ENCODE measurements around the gene RCL1.
"Not testable (repeated sequence)": the region's sequence is repeated elsewhere in the genome, so short reads cannot be mapped to it uniquely, and the experiment has no call there.

The RCL1 gene

DNA sequence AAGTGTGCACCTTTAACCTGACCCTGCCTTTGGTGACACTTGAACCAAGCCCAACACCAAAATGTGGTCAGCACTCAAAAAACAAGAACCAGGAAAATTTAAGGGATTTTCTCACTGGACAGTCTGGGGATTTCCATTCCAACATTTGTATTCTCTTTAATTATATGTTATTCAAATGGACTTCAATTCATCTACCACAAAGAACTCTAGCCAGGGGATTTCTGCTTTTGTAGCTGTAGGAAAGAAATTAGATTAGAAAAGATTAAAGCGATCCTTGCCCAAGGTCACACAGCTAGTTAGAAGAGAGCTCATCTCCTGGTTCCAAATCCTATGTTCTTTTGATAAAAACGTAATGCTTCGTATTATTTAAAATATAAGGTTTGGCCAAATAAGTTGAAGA, 97.5 kb downstream of the RCL1 start:
- no peak for DNase-seq

DNA sequence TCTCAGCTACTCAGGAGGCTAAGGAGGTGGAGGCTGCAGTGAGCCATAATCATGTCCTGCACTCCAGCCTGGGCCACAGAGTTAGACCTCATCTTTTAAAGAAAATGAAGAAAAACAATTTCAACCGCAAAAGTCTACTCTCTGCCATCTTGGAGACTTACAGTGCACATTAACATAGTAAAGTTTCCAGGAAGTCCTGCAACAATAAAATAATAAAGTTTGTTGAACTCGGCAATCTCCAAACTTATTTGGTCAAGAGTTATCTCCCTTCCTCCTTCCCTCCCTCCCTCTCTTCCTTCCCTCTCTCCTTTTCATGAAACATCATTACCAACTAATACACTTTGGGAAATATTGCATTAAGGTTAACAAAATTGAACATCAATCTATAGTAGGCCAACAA, 98.2 kb downstream of the RCL1 start:
- no peak for DNase-seq

DNA sequence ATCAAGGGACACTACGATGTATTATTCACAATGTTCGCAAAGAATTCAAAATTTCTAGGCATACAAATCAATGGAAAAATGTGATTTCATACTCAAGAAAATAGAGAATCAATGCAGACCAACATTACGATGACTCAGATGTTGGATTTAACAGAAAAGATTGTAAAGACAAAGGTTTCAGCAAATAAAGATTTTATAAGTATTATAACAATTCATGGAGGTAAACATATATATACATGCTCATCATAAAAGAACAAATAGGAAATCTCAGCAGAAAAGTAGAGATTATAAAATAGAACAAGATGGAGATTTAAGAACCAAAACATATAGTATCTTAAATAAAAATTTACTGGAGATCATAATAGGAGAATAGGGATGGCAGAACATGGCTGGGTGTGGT, 98.9 kb downstream of the RCL1 start:
- no peak for DNase-seq

DNA sequence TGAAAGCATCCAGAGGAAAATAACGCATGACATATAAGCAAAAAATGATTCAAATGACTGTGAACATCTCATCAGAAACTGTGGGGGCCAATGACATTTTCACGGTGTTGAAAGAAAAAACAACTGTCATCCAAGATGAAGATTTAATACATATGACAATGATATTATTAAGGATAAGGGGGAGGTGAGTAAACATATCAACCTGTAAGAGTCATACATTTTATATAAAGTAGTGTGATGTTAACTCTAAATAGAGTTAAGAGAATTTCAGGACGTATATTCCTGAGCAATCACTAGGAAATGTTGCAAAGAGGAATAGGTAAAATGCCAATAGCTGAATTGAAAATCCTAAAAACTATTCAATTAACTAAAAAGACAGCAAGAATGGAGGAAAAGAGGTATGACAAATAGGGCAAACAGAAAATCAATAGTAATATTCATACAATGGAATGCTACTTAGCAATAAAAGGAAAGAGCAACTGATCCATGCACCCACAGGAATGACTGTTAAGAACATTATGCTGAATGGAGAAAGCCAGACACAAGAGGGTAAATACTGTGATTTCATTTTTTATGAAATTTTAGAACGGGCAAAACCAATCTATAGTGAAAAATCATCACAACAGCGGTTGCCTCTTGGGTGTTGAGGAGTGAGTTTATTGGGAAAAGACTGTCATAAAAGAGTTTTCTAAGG, 99.9 kb downstream of the RCL1 start:
- no peak for DNase-seq

DNA sequence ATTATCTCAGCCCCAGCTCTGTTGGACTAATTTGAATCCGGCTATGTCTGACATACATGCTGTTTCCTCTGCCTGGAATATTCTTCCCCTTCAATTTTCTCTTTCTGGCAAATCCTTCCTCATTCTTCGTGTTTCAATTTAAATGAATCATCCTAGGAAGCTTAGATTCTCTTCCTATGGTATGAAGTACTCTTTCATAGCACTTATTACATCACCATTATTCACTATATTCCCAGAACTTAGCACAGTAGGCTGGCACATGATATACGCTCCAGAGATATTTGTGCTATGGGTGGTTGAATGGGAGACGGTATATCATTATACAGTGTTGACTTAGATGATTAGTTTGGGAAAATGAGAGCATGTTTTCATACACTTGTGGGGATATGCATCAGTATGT, 101.3 kb downstream of the RCL1 start:
- peak; percentile 16 for DNase-seq

DNA sequence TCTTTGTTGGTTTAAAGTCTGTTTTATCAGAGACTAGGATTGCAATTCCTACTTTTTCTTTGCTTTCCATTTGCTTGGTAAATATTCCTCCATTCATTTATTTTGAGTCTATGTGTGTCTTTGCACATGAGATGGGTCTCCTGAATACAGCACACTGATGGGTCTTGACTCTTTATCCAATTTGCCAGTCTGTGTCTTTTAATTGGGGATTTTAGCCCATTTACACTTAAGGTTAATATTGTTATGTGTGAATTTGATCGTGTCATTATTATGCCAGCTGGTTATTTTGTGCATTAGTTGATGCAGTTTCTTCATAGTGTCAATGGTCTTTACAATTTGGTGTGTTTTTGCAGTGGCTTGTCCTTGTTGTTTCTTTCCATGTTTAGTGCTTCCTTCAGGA, 107.1 kb downstream of the RCL1 start:
- not testable (repeated sequence) for DNase-seq

DNA sequence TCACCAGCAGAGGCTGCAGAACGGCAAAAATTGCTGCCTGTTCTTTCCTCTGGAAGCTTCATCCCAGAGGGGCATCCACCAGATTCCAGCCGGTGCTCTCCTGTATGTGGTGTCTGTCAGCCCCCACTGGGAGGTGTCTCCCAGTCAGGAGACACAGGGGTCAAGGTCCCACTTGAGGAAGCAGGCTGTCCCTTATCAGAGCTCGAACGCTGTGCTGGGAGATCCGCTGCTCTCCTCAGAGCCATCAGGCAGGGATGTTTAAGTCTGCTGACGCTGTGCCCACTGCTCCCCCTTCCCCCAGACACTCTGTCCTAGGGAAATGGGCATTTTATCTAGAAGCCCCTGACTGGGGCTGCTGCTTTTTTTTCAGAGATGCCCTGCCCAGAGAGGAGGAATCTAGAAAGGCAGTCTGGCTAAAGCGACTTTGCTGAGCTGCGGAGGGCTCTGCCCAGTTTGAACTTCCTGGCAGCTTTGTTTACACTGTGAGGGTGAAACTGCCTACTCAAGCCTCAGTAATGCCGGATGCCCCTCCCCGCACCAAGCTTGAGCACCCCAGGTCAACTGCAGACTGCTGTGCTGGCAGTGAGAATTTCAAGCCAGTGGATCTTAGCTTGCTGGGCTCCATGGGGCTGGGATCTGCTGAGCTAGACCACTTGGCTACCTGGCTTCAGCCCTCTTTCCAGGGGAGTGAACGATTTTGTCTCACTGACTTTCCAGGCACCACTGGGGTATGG, 108.8 kb downstream of the RCL1 start:
- not testable (repeated sequence) for DNase-seq

DNA sequence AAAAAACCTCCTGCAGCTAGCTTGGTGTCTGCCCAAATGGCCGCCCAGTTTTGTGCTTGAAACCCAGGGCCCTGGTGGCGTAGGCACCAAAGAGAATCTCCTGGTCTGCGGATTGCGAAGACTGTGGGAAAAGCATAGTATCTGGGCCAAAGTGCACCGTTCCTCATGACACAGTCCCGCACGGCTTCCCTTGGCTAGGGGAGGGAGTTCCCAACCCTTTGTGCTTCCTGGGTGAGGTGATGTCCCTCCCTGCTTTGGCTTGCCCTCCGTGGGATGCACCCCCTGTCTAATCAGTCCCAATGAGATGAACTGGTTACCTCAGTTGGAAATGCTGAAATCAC, 109.4 kb downstream of the RCL1 start:
- DNase-seq = no peak

DNA sequence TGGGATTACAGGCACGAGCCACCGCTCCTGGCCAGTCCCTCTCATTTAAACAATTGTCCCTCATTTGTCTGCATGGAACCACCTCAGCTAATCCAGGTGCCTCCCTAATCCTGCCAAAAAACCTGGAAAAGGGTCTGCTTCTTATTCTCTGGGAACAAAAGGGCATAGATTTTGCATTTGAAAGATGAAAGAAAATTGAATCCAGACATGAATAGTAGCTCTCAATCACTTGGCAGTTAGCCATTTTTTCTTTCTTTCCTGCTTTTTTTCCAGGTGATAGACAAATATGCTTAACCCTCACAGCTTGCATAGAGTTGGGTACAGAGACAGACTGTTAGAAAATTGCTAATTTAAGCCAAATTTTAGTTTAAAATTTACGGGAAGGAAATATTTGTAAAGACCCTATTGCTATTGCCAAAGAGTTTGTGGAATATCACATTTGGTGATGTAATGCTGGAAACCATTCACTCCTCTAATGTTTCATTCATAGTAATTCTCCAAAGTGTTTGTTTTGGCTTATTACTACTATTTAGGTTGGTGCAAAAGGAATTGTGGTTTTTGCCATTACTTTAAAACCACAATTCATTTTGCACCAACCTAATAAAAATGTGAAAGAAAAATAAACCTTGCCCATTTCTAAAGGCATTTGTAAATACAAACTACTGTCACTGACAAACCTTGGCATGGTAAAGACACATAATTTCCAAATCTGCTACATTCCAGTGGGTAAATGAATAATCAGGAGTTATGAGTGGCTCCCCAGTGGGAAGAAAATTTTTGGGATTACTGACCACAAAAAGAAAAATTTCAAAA, 111.8 kb downstream of the RCL1 start:
- no peak for DNase-seq

DNA sequence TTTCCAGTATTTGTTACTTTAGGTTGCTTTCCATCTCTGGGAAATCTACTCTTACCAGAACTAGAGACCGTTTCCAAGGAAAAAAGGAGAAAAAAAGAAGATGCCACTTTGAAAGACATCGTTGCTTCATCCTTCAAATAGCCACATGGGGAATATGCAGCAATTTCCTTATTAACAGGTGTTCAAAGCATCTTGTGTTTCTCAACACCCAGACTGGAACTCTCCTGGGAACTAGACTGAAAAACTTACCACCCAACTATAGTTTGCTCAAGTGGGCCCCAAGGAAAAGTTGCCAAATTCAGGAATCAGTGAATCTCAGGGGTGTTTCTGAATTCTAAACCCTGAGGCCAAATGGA, 112.4 kb downstream of the RCL1 start:
- DNase-seq = no peak

All from amniotic stem cell (primary cell).